Measurements from ENCODE around the gene PPP2R2C. TPM values are rescaled to one million over a fixed set of nuclear protein-coding genes. Genes with fewer than 3 reads are reported as not detected.

PPP2R2C gene
- total and polyA plus RNA-seq, 2 donors (not counting 1 experiment from before 2014, with no cell fraction given), result 0.10 to 0.17 TPM

DNA sequence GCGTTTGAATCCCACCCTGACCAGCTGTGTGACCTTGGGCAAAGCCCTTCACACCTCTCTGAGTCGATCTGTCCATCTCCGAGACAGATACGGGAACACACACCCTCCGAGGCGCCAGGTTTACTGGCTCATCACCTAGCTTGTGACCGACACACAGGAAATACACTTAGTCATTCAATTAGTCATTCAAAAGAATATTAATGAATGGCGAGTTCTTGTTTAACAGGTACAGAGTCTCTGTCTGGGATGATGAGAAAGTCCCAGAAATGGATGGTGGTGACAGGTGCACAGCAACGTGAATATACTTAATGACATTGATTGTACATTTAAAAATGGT, 80.6 kb downstream of the PPP2R2C start:
- Histone ChIP-seq H3K9ac (ENCODE audit: insufficient read depth, low read length) (no peak overlapping the region), H3K9me3 (ENCODE audit: control insufficient read depth, insufficient read depth, low read depth, low read length) (no peaks in the 10 kb centered on the region), H4K20me1 (ENCODE audit: control insufficient read depth, extremely low read depth, insufficient read depth, low read length) (no peaks in the 10 kb centered on the region), H3K27me3 (ENCODE audit: control insufficient read depth, insufficient read depth, low read length) (no peaks in the 10 kb centered on the region), H3K4me2 (ENCODE audit: extremely low read depth, insufficient read depth, low read length) (no peak overlapping the region), H3K4me1 (ENCODE audit: control insufficient read depth, extremely low read depth, insufficient read depth, low read length) (no peaks in the 10 kb centered on the region), H3K36me3 (ENCODE audit: control insufficient read depth, insufficient read depth, low read length) (no peaks in the 10 kb centered on the region), H3K4me3 (replicated peaks in 1 of 4; ENCODE audit: control extremely low read depth in 1 of 4, insufficient read depth in 1 of 4, low read depth in 3 of 4, low read length in 4 of 4) (no peak overlapping the region), H3K79me2 (ENCODE audit: control insufficient read depth, insufficient read depth, low read length) (no peaks in the 10 kb centered on the region), H2AFZ (ENCODE audit: low read length) (no peak overlapping the region), H3K27ac (ENCODE audit: insufficient read depth, low read length) (no peak overlapping the region)
- DNase-seq (ENCODE audit: low read depth in 2 of 2), result no peak
- TF ChIP-seq, protein P1, sequence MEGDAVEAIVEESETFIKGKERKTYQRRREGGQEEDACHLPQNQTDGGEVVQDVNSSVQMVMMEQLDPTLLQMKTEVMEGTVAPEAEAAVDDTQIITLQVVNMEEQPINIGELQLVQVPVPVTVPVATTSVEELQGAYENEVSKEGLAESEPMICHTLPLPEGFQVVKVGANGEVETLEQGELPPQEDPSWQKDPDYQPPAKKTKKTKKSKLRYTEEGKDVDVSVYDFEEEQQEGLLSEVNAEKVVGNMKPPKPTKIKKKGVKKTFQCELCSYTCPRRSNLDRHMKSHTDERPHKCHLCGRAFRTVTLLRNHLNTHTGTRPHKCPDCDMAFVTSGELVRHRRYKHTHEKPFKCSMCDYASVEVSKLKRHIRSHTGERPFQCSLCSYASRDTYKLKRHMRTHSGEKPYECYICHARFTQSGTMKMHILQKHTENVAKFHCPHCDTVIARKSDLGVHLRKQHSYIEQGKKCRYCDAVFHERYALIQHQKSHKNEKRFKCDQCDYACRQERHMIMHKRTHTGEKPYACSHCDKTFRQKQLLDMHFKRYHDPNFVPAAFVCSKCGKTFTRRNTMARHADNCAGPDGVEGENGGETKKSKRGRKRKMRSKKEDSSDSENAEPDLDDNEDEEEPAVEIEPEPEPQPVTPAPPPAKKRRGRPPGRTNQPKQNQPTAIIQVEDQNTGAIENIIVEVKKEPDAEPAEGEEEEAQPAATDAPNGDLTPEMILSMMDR (conservative IDR thresholded peaks at IDR 0.05 in 1 of 2, IDR thresholded peaks at IDR 0.05 in 1 of 2; ENCODE audit: low read depth in 1 of 2, low read length in 2 of 2), result no peak
- no peak for TF ChIP-seq EZH2 (IDR thresholded peaks at IDR 0.05; ENCODE audit: low read length, missing control alignments)

DNA sequence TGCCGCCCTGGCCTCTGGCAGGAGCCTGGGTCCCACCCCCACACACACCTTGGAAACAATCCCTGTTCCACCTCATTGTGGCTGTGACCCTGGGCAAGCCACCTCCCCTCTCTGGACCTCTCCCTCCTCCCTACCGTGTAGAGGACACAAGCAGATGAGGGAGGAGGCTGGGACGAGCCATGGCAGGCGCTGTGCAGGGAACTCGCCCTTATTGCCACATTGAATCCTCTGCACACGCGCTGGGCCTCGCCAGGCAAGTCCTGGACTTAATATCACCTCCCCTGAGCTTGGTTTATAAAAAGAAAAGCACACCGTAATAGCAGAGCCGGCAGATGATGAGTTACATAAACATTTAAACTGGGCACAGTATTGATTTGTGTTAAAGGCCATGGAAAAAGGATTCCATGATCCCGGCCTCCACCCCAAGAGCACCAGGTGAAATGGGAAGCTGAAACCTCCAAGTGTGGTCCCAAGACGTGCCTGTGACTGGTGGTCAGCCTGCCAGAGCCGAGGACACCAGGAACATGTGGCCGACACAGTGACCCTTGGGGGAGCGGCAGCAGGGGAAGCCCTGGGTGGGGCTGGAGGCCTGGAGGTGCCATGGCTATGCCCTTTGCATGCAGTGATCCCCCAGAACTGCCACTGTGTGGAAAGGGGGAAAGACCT, 81.1 kb downstream of the PPP2R2C start:
- Histone ChIP-seq H3K36me3 (ENCODE audit: control insufficient read depth, insufficient read depth, low read length) (no peaks in the 10 kb centered on the region), H3K9ac (ENCODE audit: insufficient read depth, low read length) (no peak overlapping the region), H3K4me2 (ENCODE audit: extremely low read depth, insufficient read depth, low read length) (no peak overlapping the region), H3K4me1 (ENCODE audit: control insufficient read depth, extremely low read depth, insufficient read depth, low read length) (no peaks in the 10 kb centered on the region), H3K79me2 (ENCODE audit: control insufficient read depth, insufficient read depth, low read length) (no peaks in the 10 kb centered on the region), H3K9me3 (ENCODE audit: control insufficient read depth, insufficient read depth, low read depth, low read length) (no peaks in the 10 kb centered on the region), H3K27ac (ENCODE audit: insufficient read depth, low read length) (no peak overlapping the region), H3K4me3 (replicated peaks in 1 of 4; ENCODE audit: control extremely low read depth in 1 of 4, insufficient read depth in 1 of 4, low read depth in 3 of 4, low read length in 4 of 4) (no peak overlapping the region), H4K20me1 (ENCODE audit: control insufficient read depth, extremely low read depth, insufficient read depth, low read length) (no peaks in the 10 kb centered on the region), H3K27me3 (ENCODE audit: control insufficient read depth, insufficient read depth, low read length) (no peaks in the 10 kb centered on the region), H2AFZ (ENCODE audit: low read length) (no peak overlapping the region)
- DNase-seq (ENCODE audit: low read depth in 2 of 2), result no peak
- TF ChIP-seq, protein P1 (conservative IDR thresholded peaks at IDR 0.05 in 1 of 2, IDR thresholded peaks at IDR 0.05 in 1 of 2; ENCODE audit: low read depth in 1 of 2, low read length in 2 of 2), result no peak
- no peak for TF ChIP-seq EZH2 (IDR thresholded peaks at IDR 0.05; ENCODE audit: low read length, missing control alignments)

DNA sequence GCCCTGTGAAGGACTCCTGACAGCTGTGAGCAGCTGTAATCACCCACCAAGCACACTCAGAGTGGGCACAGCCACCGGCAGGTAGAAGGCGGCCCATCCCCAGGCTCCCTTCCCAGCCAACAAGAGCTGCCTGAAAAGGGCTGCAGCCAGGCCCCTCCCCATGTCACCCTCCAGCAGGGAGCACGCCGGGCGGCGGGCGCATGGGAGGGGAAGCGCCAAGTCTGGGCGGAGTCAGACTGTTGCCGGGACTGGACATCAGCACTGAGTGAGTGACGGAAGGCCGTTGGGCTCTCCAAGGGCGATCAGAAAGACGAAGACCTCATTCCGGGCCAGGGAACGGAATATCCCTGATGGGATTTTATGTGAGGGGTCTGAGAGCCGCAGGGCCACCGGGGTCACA, 82.1 kb downstream of the PPP2R2C start:
- TF ChIP-seq, protein P1 (conservative IDR thresholded peaks at IDR 0.05 in 1 of 2, IDR thresholded peaks at IDR 0.05 in 1 of 2; ENCODE audit: low read depth in 1 of 2, low read length in 2 of 2), result no peak
- TF ChIP-seq EZH2 (IDR thresholded peaks at IDR 0.05; ENCODE audit: low read length, missing control alignments), result no peak
- no peak overlapping the region for H3K4me2 ChIP-seq (ENCODE audit: extremely low read depth, insufficient read depth, low read length)
- H2AFZ ChIP-seq (ENCODE audit: low read length), result no peak overlapping the region
- H3K9me3 ChIP-seq (ENCODE audit: control insufficient read depth, insufficient read depth, low read depth, low read length), result no peaks in the 10 kb centered on the region
- H4K20me1 ChIP-seq (ENCODE audit: control insufficient read depth, extremely low read depth, insufficient read depth, low read length), result no peaks in the 10 kb centered on the region
- DNase-seq (ENCODE audit: low read depth in 2 of 2), result no peak
- no peaks in the 10 kb centered on the region for H3K79me2 ChIP-seq (ENCODE audit: control insufficient read depth, insufficient read depth, low read length)
- H3K9ac ChIP-seq (ENCODE audit: insufficient read depth, low read length), result no peak overlapping the region
- no peaks in the 10 kb centered on the region for H3K27me3 ChIP-seq (ENCODE audit: control insufficient read depth, insufficient read depth, low read length)
- H3K36me3 ChIP-seq (ENCODE audit: control insufficient read depth, insufficient read depth, low read length), result no peaks in the 10 kb centered on the region
- no peaks in the 10 kb centered on the region for H3K4me1 ChIP-seq (ENCODE audit: control insufficient read depth, extremely low read depth, insufficient read depth, low read length)
- no peak overlapping the region for H3K27ac ChIP-seq (ENCODE audit: insufficient read depth, low read length)
- H3K4me3 ChIP-seq (replicated peaks in 1 of 4; ENCODE audit: control extremely low read depth in 1 of 4, insufficient read depth in 1 of 4, low read depth in 3 of 4, low read length in 4 of 4), result no peak overlapping the region
